Neutrophil (primary cell): ENCODE data around the gene PRKG1.

Experiments used
- H3K27ac ChIP-seq: fragments of 200-600 bp; sonication (generic); 2 replicates; pipeline ENCODE4 v1.5.1; 2016; ENCODE audit warnings: mild to moderate bottlenecking, moderate library complexity
- H3K27me3 ChIP-seq: fragments of 200-600 bp; sonication (generic); 2 replicates; pipeline ENCODE4 v1.6.0; 2016; ENCODE audit warnings: mild to moderate bottlenecking
- H3K36me3 ChIP-seq: fragments of 200-600 bp; sonication (generic); 2 replicates; pipeline ENCODE4 v1.5.1; 2017
- H3K4me1 ChIP-seq, 2 experiments: fragments of 200-600 bp in 1 of 2; sonication (generic) in 1 of 2; 1 replicate in 1 of 2; 2 replicates in 1 of 2; pipeline versions ENCODE4 v1.5.1 to v1.6.1; 2013 to 2016; ENCODE audit warnings: low read depth in 1 of 2, low read length in 1 of 2, mild to moderate bottlenecking in 1 of 2, moderate library complexity in 1 of 2; ENCODE audit not compliant: control insufficient read depth in 1 of 2, insufficient read depth in 1 of 2
- H3K4me3 ChIP-seq, 2 experiments: fragments of 200-600 bp in 1 of 2; sonication (generic) in 1 of 2; 1 replicate in 1 of 2; 2 replicates in 1 of 2; pipeline ENCODE4 v1.5.1; 2013 to 2016; ENCODE audit warnings: low read depth in 1 of 2, low read length in 1 of 2, mild to moderate bottlenecking in 1 of 2, moderate library complexity in 1 of 2
- H3K9me3 ChIP-seq: fragments of 200-600 bp; sonication (generic); 2 replicates; pipeline ENCODE4 v1.5.1; 2016
- CTCF ChIP-seq: fragments of 200-600 bp; sonication (generic); IDR thresholded peaks from 2 replicates; pipeline ENCODE4 v1.5.1; 2016; ENCODE audit warnings: antibody characterized with exemption

The PRKG1 gene

GRCh38 chr10:52011118-52011517 lies 936.8 kb downstream of the PRKG1 start:
- no peaks in the 10 kb centered on the region for H3K9me3 ChIP-seq
- H3K4me1 ChIP-seq, result no peaks in the 10 kb centered on the region
- no peak for TF ChIP-seq CTCF
- no peak overlapping the region for H3K27ac ChIP-seq
- no peaks in the 10 kb centered on the region for H3K27me3 ChIP-seq
- H3K4me3 ChIP-seq, result no peak overlapping the region
- H3K36me3 ChIP-seq, result no peaks in the 10 kb centered on the region

GRCh38 chr10:52019077-52019555 lies 944.8 kb downstream of the PRKG1 start:
- Histone ChIP-seq H3K36me3 (no peaks in the 10 kb centered on the region), H3K27ac (no peak overlapping the region), H3K9me3 (no peaks in the 10 kb centered on the region), H3K4me3 (no peak overlapping the region), H3K4me1 (no peaks in the 10 kb centered on the region), H3K27me3 (no peaks in the 10 kb centered on the region)
- TF ChIP-seq CTCF, result no peak

GRCh38 chr10:52019656-52020055 lies 945.4 kb downstream of the PRKG1 start:
- H3K27ac ChIP-seq, result no peak overlapping the region
- H3K9me3 ChIP-seq, result no peaks in the 10 kb centered on the region
- no peaks in the 10 kb centered on the region for H3K4me1 ChIP-seq
- no peak for TF ChIP-seq CTCF
- no peaks in the 10 kb centered on the region for H3K36me3 ChIP-seq
- no peak overlapping the region for H3K4me3 ChIP-seq
- H3K27me3 ChIP-seq, result no peaks in the 10 kb centered on the region

- Histone ChIP-seq H3K36me3 (no peaks in the 10 kb centered on the region), H3K27ac (no peak overlapping the region), H3K4me1 (no peaks in the 10 kb centered on the region), H3K27me3 (no peaks in the 10 kb centered on the region), H3K4me3 (no peak overlapping the region), H3K9me3 (no peaks in the 10 kb centered on the region)
- no peak for TF ChIP-seq CTCF
Measured at GRCh38 chr10:52020173-52020572, 945.9 kb downstream of the PRKG1 start.

- TF ChIP-seq CTCF, result no peak
- H3K4me1 ChIP-seq, result no peaks in the 10 kb centered on the region
- H3K9me3 ChIP-seq, result no peaks in the 10 kb centered on the region
- no peaks in the 10 kb centered on the region for H3K27me3 ChIP-seq
- H3K4me3 ChIP-seq, result no peak overlapping the region
- H3K27ac ChIP-seq, result no peak overlapping the region
- H3K36me3 ChIP-seq, result no peaks in the 10 kb centered on the region
Measured at GRCh38 chr10:52020702-52021101, 946.4 kb downstream of the PRKG1 start.
